C1 segment of cervical spinal cord (tissue), 14 donors: ENCODE measurements around the gene TENT4A.

Experiments
- DNase-seq, 14 donors: peaks; one replicate each; lab custom pipeline; 2025; lab: John Stamatoyannopoulos, UW

The TENT4A gene

GRCh38 chr5:6750142-6750840 lies 37.1 kb downstream of the TENT4A start:
- no peak for DNase-seq

DNA sequence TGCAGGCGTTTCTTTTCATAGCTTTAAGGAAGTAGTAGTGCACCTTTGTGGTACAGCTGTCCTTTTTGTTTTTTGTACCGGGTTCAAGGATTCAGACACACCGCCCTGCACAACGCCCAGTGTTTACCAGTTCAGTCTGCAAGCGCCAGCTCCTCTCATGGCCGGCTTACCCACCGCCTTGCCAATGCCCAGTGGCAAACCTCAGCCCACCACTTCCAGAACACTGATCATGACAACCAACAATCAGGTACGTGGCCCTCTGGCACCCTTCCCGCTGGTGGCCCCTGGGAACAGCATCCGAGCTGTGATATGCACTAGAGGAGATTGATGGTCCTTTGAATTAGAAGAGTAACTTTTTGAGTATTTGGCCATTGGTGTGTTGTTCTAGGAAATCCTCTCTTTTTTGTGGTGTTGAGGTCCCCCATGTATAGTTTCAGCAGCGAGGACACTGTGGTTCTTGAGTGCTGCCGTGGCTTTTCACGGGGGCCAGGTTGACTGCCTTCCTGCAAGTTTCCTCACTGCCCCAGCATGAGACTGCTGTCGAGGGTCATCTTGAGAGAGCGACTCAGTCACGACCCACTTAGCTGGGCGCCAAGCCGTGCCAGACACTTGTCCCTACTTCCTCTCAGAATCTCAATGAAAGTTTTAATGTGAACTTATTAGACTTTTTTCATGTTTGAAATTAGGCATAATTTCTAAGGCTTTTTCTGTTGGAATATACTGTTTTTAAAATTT lies 37.9 kb downstream of the TENT4A start:
- no peak for DNase-seq

DNA sequence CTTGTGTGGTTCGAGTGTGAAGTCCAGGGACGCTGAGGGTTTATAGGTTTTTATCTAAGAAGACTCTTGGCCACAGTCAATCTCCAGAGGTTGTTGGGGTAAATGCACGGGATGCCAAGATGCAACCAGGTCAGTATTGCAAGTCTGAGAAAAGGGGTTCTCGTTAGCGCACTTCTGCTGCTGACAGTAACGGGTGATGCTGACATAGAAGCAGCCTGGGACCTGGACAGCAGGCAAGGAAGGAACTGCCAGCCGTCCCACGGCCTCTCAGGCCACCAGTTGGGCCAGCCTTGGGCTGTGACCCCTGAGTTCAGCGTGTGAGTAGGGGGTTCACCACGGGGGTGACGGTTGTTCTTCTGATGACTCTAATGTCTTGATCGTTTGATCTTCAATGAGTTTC lies 39.0 kb downstream of the TENT4A start:
- no peak for DNase-seq

- DNase-seq, result no peak
These were observed 39.5 kb downstream of the TENT4A start for GRCh38 chr5:6752782-6753181.

DNA sequence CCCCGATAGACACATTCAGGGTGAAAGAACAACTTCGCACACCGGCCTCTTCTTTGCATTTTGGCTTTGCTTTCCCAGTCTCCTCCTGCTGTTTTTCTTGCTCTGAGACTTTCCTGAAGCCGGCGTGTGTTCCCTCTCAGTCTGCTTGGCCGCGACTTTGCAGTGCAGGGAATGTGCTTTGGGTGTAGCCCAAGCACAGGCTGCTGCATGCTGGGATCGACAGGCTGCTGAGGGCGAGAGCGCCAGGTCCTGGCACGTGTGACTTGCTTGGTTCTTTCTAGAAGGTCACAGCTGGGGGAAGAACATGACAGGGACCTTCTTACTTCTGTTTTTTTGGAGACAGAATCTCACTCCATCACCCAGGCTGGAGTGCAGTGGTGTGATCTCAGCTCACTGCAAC lies 40.6 kb downstream of the TENT4A start:
- DNase-seq, result peak in 5 of 14 donors; percentile 9 to 51 (median 24)

- no peak for DNase-seq
These were observed 41.5 kb downstream of the TENT4A start for GRCh38 chr5:6754766-6755165.

DNA sequence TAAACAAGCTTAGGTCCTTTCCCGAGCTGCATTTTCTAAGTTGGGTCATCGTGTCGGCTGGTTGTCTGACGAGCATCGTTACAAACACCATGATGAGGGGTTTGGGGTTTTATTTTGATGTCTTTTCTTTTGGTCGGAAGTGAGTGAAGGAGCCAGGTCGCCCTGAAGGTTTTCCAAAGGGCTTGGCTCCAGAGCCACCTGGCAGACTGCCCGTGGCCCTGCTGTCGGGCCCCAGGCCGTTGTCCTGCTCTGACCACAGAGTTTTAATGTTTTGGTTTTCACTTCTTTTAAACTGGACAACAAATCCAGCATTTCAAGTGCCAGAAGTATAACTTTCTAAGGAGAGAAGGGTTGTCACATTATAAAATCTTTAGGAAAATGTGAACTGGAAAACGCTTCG lies 42.3 kb downstream of the TENT4A start:
- DNase-seq, result peak in 1 of 14 donors; percentile 24

DNA sequence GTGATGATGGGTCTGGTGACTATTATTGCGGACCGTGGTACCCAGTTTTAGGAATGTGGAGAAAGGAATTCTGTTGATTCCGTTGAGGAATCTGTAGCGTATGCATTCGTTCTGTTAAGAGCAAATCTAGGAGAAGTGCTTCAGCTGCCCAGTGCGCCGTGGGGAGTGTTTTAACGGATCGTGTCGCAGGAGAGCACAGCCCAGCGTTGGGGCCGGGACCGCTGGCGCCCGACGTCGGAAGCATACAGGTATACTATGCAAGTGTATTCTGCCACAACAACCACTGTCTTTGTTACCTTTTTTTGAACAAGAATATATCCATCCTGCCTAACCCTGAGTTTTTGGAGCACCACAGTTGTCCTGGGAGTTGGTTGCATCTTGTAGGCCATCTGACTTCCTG lies 42.7 kb downstream of the TENT4A start:
- no peak for DNase-seq

DNA sequence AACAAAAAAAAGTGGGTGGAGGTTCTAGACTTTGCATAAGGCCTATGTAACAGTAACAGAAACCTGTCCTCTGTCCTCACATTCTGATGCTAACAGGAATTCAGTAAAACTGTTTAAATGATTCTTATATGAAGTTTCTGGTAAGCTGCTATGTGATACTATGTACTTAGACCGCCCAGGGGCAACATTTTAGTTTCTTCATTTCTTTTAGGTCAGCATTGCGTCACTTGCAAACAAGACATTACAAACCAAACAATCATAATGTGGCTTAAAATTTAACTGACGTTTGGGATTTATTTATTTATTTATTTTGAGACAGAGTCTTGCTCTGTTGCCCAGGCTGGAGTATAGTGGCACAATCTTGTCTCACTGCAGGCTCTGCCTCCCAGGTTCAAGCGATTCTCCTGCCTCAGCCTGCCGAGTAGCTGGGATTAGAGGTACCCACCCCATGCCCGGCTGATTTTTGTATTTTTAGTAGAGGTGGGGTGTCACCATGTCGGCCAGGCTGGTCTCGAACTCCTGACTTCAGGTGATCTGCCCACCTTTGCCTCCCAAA lies 44.3 kb downstream of the TENT4A start:
- DNase-seq, result no peak

GRCh38 chr5:6758236-6758635 lies 45.0 kb downstream of the TENT4A start:
- no peak for DNase-seq

GRCh38 chr5:6758706-6759105 lies 45.5 kb downstream of the TENT4A start:
- no peak for DNase-seq

- DNase-seq, result no peak
These were observed 46.2 kb downstream of the TENT4A start for GRCh38 chr5:6759401-6759800.

- DNase-seq, result no peak
These were observed 46.8 kb downstream of the TENT4A start for GRCh38 chr5:6759983-6760382.

DNA sequence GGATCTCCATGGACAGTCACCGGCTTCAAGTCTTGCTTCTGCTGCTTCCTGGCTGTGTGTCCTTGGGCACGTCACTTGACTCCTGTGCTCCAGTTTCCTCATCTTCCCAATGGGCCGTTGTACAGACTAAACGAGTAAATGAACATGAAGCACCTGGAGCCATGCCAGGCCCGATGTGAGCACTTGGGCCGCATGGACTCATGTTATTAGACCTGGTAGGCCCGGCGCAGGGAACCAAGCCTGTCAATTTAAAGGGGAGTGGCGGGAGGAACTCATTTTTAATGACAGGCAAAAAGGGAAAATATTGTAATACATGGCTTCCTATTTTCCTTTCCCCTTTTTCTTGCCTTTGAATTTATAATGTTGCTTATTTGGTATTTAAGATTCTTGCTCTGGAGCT lies 47.5 kb downstream of the TENT4A start:
- no peak for DNase-seq

DNA sequence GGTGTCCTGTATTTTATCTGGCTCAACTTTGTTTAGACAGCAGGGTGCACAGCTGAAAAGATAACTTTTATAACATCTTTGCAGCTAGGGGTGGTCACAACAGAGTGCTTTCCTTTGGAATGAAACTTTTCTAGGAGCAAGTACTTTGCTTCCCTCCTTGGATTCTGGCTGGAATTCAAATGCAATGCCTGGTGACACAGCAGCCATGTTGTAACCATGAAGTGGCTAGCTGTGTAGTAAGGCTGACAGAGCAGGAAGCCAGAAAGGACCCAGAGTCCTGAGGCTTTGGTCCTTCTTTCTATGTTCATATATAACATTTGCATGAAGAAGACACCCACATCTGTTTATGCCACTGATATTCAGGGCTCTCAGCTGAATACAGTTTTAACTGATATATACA lies 48.1 kb downstream of the TENT4A start:
- no peak for DNase-seq

- no peak for DNase-seq
These were observed 48.9 kb downstream of the TENT4A start for GRCh38 chr5:6762116-6762515.

DNA sequence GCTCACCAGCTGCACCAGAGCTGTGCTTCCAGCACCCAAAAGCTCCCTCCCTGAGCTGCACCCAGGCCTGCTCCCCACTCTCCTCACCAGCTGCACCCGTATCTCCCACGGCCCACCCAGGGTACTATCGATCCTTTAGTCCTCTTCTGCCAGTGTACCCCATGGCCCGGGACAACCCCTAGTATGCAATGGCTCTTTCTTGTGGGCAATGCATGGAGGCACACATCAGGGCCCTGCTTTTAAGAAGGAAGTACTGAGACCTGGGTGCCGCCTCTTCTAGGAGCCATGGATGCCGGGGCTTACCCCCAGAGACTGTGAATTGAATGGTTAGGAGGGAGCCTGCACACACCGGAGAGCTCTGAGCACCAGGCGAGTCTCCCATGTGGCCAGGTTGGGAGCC lies 49.5 kb downstream of the TENT4A start:
- DNase-seq, result no peak

DNA sequence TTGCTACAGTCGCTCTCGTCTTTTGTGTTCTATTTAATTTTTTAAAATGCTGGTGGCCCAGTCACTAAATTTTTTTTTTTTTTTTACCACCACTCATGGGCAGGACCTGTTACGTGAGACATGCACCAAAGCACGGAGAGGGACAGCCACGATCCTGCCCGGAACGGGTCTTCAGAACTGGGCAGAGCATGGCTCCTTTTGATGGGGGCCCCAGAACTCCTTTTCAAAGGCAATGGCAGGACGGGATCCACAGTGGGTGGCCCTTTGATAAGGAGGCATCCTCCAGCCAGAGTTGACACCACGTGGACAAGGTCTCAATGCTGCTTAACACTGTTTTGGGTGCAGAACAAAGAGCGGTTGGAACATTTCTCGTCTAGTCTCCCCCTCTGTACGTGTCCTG lies 50.0 kb downstream of the TENT4A start:
- DNase-seq, result no peak

- DNase-seq, result peak in 12 of 14 donors; percentile 11 to 66 (median 40)
These were observed 52.6 kb downstream of the TENT4A start for GRCh38 chr5:6765612-6766525.

DNA sequence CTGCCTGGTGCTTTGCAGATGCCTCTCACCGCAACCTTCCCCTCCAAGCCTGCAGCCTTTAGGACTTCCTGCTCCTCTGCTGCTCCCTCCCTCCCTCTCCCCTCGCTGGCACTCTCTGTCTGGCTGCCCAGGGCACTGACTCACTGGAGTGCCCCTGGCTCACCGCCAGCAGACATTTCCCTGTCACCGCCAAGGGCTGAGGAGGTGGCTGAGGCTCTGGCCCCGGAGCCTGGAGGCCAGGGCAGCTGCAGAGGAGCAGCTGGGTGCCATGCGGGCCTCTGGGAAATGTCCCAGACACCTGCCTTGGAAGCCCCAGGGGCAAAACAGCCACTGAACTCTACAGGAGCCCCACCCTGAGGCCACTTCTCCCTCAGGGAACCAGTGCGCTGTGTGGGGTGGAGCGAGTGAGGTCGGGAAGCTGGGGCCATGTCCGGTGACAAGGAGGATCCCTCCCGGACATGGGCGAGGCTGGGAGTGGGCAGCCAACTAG lies 53.4 kb downstream of the TENT4A start:
- DNase-seq, result peak in 10 of 14 donors; percentile 16 to 79 (median 52)

GRCh38 chr5:6767481-6768063 lies 54.3 kb downstream of the TENT4A start:
- no peak for DNase-seq
